ENCODE measurements around the gene EPHB1. TPM values are rescaled to one million over a fixed set of nuclear protein-coding genes. Genes with fewer than 3 reads are reported as not detected.
"Not testable (repeated sequence)": the region's sequence is repeated elsewhere in the genome, so short reads cannot be mapped to it uniquely, and the experiment has no call there.

EPHB1 gene
- polyA plus RNA-seq, 1 experiment: 0.50 TPM

DNA sequence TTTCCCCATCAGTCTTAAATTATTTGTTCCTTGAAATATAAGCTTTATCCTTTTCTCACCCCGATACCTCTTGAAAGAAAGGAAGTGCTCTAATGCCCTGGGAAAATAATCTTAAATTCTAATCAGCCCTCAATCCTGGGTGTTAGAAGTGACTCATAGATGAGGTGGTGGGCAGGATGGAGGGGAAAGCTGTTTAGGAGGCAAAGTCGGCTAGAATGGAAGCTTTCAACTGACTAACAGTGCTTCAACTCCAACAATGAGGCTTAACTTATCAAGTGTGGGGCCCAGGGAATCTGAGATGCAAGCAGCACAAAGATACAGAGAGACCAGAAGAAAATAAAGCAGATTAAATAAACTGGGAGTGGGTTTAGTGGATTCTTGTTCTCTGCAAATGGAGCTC is 175.8 kb downstream of the EPHB1 start:
- ChIA-PET CTCF (no interaction called here), POLR2A (interaction anchor here (0.5 kb wide), 1 partner anchor 318 kb away, joined by 3 read pairs; no protein-coding TSS in a partner anchor)
- TF ChIP-seq, protein P1, sequence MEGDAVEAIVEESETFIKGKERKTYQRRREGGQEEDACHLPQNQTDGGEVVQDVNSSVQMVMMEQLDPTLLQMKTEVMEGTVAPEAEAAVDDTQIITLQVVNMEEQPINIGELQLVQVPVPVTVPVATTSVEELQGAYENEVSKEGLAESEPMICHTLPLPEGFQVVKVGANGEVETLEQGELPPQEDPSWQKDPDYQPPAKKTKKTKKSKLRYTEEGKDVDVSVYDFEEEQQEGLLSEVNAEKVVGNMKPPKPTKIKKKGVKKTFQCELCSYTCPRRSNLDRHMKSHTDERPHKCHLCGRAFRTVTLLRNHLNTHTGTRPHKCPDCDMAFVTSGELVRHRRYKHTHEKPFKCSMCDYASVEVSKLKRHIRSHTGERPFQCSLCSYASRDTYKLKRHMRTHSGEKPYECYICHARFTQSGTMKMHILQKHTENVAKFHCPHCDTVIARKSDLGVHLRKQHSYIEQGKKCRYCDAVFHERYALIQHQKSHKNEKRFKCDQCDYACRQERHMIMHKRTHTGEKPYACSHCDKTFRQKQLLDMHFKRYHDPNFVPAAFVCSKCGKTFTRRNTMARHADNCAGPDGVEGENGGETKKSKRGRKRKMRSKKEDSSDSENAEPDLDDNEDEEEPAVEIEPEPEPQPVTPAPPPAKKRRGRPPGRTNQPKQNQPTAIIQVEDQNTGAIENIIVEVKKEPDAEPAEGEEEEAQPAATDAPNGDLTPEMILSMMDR (IDR thresholded peaks at IDR 0.05; ENCODE audit: insufficient read depth, low read depth, low read length): no peak
- DNase-seq (ENCODE audit: low read depth): no peak
- Histone ChIP-seq H3K4me3 (ENCODE audit: low read depth, low read length) (no peak overlapping the region), H3K36me3 (ENCODE audit: control insufficient read depth, insufficient read depth, low read length) (no peaks in the 10 kb centered on the region), H3K27me3 (ENCODE audit: control insufficient read depth, insufficient read depth, low read length) (no peaks in the 10 kb centered on the region)

DNA sequence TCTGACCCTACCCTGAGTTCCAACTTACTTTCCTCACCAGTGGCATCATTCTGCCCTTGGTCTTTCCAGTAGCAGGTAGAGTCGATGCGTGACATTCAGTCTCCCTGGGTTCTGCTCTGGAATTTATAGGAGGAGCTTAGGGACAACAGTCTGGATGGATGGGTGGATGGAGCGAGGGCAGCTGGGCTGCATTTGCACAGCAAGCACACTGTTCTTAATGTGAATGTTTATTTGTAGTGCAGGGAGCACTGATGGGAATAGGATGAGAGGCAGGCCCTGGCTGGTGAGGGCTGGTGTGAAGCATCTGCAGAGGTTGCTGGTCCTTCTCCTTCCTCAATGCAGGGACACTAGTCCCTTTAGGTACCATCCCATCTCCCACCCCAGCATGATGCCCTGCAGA is 176.2 kb downstream of the EPHB1 start:
- H3K27me3 ChIP-seq (ENCODE audit: control insufficient read depth, insufficient read depth, low read length): no peaks in the 10 kb centered on the region
- no peaks in the 10 kb centered on the region for H3K36me3 ChIP-seq (ENCODE audit: control insufficient read depth, insufficient read depth, low read length)
- POLR2A ChIA-PET: no interaction called here
- CTCF ChIA-PET: no interaction called here
- TF ChIP-seq, protein P1 (IDR thresholded peaks at IDR 0.05; ENCODE audit: insufficient read depth, low read depth, low read length): no peak
- no peak for DNase-seq (ENCODE audit: low read depth)
- no peak overlapping the region for H3K4me3 ChIP-seq (ENCODE audit: low read depth, low read length)

DNA sequence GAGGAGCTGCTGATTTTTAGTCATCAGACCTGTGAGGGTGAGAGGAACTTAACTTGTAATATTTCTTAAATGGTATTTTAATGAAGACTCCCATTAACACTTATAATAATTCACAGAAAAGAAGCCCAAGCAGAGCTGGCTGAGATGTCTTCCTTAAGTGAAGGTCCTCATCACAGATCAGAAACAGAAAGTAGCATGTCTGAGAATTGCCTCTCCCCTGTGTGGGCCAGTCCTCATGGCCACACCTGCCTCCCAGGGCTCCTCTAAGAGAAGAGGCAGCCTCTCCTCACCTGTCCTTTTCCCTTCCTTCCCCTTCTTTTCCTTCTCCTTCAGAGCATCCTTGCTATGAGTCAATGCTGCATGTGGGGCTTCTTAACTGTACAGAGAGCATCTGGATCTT is 176.8 kb downstream of the EPHB1 start:
- POLR2A ChIA-PET; H3K27me3 ChIP-seq (ENCODE audit: control insufficient read depth, insufficient read depth, low read length); CTCF ChIA-PET: not testable (repeated sequence)

GRCh38 chr3:134972836-134973455 is 177.9 kb downstream of the EPHB1 start:
- no peaks in the 10 kb centered on the region for H3K36me3 ChIP-seq (ENCODE audit: control insufficient read depth, insufficient read depth, low read length)
- POLR2A ChIA-PET: no interaction called here
- TF ChIP-seq, protein P1 (IDR thresholded peaks at IDR 0.05; ENCODE audit: insufficient read depth, low read depth, low read length): no peak
- no peaks in the 10 kb centered on the region for H3K27me3 ChIP-seq (ENCODE audit: control insufficient read depth, insufficient read depth, low read length)
- CTCF ChIA-PET: no interaction called here
- no peak overlapping the region for H3K4me3 ChIP-seq (ENCODE audit: low read depth, low read length)
- DNase-seq (ENCODE audit: low read depth): no peak

More for the DNA sequence above, 176.8 kb downstream of the EPHB1 start:
- DNase-seq (ENCODE audit: low read depth); H3K36me3 ChIP-seq (ENCODE audit: control insufficient read depth, insufficient read depth, low read length); H3K4me3 ChIP-seq (ENCODE audit: low read depth, low read length): not testable (repeated sequence)

DNA sequence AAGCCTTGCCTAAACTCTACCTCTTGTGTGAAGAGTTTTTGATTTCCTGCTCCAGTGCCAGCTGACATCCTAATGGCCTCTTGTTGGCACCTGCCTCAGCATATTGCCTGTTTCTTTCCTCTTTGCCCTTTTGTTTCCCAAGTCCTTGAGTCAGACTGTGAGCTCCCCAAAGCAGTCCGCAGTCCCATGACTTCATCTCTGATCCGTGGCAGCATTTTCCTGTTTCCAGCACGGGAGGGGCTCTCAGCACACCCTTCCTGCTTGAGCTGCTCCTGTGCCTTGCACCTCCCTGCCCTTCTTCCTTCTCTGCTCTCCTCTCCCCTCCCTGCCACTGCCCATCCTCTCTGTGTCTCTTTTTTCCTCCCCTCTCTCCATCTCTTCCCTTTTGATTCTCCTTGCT is 179.6 kb downstream of the EPHB1 start:
- H3K27me3 ChIP-seq (ENCODE audit: control insufficient read depth, insufficient read depth, low read length): no peaks in the 10 kb centered on the region
- POLR2A ChIA-PET: no interaction called here
- CTCF ChIA-PET: no interaction called here
- TF ChIP-seq, protein P1 (IDR thresholded peaks at IDR 0.05; ENCODE audit: insufficient read depth, low read depth, low read length): no peak
- no peak for DNase-seq (ENCODE audit: low read depth)
- no peak overlapping the region for H3K4me3 ChIP-seq (ENCODE audit: low read depth, low read length)
- no peaks in the 10 kb centered on the region for H3K36me3 ChIP-seq (ENCODE audit: control insufficient read depth, insufficient read depth, low read length)

GRCh38 chr3:134976948-134977347 is 181.9 kb downstream of the EPHB1 start:
- ChIA-PET CTCF (no interaction called here), POLR2A (no interaction called here)
- TF ChIP-seq, protein P1 (IDR thresholded peaks at IDR 0.05; ENCODE audit: insufficient read depth, low read depth, low read length): no peak
- DNase-seq (ENCODE audit: low read depth): no peak
- no peaks in the 10 kb centered on the region for H3K36me3 ChIP-seq (ENCODE audit: control insufficient read depth, insufficient read depth, low read length)
- no peaks in the 10 kb centered on the region for H3K27me3 ChIP-seq (ENCODE audit: control insufficient read depth, insufficient read depth, low read length)
- no peak overlapping the region for H3K4me3 ChIP-seq (ENCODE audit: low read depth, low read length)

All from BJ (cell line).